RKO (cell line): ENCODE results near the gene UQCC2.

Experiments
- DNase-seq: peaks from one replicate; pipeline ENCODE4 v3.0.0-alpha.2; 2016; ENCODE audit warnings: low spot score

The UQCC2 gene

DNA sequence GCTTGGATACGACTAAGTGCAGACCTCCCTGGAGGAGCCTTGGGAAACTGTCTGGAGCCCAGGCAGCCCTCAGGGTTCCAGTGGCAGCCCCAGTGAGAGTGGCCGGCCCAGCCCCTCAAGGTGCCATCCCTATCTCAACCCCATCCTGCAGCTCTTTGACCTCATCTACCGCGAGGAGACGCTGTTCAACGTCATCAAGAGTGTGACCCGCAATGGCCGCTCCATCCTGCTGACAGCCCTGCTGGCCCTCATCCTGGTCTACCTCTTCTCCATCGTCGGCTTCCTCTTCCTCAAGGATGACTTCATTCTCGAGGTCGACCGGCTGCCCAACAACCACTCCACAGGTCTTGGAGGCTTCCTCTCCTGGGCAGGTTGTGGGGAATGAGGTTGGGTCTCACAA, 20.7 kb downstream of the UQCC2 start:
- DNase-seq: no peak

DNA sequence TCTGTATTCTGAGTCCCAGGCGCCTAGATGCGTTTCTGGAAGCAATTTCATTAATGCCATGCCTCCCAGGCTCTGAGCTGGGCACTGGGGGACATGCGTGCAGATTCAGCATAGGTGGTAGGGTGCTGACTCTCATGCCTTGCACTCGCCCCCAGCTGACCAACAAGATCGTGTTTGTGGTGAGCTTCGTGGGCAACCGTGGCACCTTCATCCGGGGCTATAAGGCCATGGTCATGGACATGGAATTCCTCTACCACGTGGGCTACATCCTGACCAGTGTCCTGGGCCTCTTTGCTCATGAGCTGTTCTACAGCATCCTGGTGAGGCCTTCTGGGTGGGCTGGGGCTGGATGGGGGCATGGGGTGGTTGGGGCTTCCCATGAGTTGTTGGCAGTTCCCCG, 21.6 kb downstream of the UQCC2 start:
- DNase-seq: no peak

DNA sequence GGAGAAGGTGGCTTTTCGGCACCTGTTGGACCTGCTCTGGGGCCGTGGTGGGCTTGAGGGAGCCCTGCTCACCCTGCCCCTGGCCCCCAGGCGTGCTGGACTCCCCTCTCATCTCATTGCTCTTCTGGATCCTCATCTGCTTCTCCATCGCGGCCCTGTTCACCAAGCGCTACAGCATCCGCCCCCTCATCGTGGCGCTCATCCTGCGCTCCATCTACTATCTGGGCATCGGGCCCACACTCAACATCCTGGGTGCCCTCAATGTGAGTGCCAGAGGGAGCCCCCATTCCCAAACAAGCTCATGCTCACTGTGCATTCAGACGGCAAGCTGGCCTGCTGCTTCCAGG, 22.4 kb downstream of the UQCC2 start:
- no peak for DNase-seq

DNA sequence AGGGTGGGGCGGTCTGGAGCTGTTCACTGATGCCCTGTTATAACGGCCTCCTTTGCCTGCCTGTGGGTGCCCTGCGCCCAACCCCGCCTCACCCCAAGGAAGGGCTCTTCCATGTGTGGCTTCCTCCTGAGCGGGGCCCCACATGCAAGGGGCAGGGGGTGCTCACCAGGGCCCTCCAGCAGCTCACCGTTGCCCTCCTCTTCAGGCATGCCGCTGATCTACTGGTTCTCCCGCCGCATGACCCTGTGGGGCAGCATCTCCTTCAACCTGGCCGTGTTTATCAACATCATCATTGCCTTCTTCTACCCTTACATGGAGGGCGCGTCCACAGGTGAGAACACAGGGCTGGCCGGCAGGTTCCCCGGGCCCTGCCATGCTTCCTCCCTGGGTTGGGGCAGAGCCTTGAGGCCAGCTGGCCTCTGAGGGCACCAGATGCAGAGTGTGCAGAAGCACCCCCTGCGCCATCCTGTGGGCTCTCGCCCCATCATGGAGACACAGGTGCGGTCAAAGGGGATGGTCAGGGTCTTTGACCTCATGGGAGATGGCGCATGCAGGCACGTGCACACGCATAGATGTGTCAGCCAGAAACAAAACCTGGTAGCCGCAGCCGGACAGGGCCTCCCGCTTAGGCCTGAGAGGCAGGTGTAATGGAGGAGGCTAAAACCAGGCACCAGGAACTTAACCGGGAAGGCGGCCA, 22.9 kb downstream of the UQCC2 start:
- no peak for DNase-seq

DNA sequence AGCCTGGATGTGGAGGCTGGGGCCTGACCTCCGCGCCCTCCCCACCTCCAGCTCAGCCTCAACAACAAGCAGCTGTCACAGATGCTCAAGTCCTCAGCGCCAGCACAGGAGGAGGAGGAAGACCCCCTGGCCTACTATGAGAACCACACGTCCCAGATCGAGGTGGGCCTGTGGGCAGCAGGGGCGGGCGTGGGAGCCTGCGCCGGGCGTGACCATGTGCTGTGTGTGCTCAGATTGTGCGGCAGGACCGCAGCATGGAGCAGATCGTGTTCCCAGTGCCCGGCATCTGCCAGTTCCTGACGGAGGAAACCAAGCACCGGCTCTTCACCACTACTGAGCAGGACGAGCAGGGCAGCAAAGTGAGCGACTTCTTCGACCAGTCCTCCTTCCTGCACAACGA, 23.5 kb downstream of the UQCC2 start:
- no peak for DNase-seq

DNA sequence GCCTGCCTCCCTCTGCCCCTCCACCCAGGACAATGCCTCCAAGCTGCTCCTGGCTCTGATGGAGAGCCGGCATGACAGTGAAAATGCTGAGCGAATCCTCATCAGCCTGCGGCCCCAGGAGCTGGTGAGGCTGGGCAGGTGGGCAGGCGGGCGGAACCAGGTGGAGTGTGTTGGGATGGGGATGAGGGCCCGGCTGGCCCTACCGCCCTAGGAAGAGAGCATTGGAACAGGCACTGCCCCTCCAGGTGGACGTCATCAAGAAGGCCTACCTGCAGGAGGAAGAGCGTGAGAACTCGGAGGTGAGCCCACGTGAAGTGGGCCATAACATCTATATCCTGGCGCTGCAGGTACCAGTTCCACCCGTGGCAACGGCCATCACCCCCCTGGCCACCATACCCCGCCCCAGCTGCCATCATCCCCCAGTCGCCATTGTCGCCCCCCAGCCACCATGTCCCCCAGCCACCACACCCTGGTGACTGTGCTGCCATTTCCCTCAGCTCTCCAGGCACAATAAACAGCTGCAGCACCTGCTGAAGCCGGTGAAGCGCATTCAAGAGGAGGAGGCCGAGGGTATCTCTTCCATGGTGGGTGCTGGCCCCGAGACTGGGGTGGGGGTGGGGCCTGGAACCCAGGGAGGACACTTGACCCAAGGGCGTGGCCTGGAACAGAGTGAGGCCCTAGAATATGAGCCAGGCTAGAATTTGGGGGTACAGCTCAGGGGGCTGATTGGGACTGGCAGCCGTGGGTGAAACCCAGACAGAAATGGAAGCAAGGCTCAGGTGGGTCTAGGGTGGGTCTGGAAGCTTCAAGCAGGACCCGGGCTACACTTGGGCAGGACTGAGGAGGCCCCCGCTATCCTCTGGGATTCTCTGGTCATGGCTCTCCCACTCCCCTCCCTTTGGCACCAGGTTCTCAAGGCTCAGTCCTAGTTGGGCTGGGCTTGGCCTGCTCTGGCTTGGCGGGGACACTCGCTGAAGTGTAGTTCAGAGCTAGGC, 24.2 kb downstream of the UQCC2 start:
- no peak for DNase-seq

DNA sequence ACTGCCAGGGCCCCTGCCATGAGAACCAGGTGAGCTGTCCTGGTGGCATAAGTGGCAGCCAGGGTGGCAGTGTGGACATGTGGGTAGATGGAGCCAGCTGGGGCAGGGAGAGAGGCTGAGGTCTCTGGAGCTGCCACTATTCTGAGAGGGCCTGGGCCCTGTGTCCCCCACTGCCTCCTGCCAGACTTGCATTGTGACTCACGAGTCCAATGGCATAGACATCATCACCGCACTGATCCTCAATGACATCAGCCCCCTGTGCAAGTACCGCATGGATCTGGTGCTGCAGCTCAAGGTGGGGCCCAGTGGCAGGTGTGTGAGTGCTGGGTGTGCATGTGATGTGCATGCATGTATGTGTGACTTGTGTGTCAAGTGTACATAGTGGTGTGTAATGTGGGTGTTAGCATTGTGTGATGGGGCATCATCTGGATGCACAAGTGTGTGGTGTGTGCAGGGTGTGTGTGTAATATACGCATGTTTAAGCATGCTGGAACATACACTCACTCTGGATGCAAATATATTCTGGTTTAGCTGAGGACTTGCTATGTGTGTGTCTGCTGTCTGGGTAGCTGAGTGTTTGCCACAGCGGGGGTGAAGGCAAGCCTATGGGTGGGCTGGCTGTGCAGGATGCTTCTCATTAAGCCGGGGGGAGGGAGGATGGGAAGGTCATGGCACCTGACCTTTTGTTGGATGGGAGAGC, 25.1 kb downstream of the UQCC2 start:
- DNase-seq: no peak

DNA sequence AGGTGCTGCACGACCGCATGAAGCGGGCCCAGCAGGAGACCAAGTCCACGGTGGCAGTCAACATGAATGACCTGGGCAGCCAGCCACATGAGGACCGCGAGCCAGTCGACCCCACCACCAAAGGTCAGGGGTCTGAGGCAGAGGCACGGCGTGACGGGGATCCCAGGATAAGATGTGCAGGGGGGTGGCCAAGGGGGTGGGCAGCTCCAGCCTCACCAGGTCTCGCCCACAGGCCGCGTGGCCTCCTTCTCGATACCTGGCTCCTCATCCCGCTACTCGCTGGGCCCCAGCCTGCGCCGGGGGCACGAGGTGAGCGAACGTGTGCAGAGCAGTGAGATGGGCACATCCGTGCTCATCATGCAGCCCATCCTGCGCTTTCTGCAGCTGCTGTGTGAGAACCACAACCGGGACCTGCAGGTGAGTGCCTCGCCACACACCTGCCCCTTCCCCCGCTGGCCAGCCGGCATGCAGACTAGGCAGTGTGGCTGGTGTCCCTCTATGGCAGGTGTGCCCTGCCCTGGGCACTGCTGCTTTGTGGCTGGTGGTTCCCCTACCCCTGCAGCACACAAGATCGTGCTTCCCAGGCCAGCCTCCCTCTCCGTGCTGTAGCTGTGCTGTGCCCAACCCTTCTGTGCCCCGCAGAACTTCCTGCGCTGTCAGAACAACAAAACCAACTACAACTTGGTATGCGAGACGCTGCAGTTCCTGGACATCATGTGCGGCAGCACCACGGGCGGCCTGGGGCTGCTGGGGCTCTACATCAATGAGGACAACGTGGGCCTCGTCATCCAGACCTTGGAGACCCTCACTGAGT, 25.9 kb downstream of the UQCC2 start:
- DNase-seq: no peak

DNA sequence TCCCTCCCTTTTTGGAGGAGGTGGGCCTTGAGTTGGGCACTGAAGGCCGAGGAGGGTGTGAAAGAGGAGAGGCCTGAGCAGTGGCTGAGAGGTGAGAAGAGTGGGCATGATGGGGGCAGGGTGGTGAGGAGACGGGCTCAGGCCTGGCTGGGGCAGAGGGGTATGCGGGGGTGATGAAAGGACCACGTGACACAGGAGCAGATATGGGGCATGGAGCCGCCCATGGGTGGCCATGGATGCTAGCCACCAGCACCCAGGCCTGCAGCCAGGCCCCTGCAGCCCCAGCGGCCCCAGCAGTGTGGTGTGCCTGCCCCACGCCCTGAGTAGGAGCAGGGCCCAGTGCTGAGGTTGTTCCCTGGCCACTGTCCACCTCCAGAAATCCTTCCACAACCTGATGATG, 26.5 kb downstream of the UQCC2 start:
- no peak for DNase-seq

DNA sequence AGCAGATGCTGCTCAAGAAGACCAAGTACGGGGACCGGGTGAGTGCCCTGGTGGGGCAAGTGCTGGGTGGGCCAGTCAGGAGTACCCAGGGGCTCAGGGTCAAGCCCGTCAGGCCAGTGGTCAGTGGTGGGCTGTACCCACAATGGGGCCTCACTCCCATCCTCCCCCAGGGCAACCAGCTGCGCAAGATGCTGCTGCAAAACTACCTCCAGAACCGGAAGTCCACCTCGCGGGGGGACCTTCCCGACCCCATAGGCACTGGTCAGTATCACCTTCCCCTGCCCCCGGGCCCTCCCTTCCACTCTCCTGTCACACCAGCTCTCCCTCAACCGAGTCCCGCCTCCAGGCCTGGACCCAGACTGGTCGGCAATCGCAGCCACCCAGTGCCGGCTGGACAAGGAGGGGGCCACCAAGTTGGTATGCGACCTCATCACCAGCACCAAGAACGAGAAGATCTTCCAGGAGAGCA, 27.0 kb downstream of the UQCC2 start:
- DNase-seq: no peak

DNA sequence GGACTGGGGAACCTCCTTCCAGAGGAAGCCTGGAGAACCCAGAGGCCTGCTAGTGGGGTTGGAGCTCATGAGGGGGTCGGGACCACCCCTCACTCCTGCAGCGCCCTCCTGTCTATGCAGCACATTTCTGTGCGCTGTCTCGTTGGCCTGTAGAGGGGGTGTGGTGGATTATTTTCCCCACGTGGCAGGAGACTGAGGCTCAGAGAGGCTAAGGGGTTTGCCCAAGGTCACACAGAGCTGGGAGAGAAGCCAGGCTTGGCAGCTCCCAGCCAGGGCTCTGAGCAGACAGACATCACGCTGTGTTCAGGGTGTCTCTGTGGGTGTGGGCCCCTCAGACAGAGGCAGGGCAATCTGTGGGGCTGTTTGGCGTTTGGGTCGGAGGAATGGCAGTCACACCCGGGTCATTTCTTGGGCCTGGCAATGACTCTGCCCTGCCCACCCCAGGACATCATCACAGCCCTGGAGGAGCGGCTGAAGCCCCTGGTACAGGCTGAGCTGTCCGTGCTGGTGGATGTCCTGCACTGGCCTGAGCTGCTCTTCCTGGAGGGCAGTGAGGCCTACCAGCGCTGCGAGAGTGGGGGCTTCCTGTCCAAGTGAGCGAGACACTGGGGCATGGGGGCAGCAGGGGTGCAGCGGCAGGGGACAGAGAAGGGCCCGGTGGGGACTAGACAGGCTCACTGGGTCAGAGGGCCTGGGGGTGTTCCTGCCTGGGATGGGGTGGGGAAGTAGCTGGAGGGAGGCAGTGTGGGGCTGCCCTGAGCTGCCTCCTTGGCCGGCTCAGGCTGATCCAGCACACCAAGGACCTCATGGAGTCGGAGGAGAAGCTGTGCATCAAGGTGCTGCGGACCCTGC, 27.7 kb downstream of the UQCC2 start:
- no peak for DNase-seq

DNA sequence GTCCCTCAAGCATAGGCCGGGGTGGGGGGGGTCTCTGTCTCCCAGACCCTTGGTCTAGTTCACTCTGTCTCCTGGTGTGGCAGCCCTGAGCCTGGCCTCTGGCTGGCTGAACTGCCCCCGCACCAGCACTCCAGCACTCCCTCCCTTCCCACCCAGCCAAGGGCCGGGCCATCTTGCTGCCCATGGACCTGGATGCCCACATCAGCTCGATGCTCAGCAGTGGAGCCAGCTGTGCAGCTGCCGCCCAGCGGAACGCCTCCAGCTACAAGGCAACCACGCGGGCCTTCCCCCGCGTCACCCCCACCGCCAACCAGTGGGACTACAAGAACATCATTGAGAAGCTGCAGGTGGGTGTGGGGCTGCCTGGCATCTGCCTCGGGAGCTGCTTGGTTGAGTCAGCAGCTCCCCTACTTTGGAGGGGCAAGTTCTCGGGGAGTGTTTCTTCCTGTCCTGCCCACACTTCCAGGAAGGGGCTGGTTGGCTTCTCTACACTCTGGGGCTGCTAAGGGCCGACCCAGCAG, 28.4 kb downstream of the UQCC2 start:
- DNase-seq: no peak

DNA sequence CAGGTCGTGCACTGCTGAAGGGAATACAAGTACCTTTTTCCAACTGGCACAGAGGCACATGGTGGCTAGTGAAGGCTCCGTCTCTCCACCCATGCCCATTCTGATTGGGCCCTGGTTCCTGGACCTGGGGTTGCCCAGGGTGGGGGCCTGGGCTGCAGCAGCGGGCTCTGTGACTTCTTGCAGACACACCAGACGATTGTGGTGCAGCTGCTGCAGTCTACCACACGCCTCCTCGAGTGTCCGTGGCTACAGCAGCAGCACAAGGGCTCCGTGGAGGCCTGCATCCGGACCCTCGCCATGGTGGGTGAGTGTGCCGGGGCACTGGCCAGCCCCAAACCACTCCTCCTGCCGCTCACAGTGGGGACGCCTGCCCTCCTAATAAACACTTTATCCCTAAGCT, 29.2 kb downstream of the UQCC2 start:
- DNase-seq: no peak

DNA sequence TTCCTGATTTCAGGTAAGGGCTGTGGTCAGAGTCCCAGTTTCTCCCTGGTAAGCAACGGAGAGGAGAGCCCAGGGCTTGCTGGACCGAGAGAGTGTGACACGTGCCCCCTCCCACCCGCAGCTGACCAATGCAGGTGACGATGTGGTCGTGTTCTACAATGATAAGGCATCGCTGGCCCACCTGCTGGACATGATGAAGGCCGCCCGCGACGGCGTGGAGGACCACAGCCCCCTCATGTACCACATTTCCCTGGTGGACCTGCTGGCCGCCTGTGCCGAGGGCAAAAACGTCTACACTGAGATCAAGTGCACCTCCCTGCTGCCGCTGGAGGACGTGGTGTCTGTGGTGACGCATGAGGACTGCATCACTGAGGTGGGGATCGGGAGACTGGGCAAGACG, 31.7 kb downstream of the UQCC2 start:
- DNase-seq: no peak

DNA sequence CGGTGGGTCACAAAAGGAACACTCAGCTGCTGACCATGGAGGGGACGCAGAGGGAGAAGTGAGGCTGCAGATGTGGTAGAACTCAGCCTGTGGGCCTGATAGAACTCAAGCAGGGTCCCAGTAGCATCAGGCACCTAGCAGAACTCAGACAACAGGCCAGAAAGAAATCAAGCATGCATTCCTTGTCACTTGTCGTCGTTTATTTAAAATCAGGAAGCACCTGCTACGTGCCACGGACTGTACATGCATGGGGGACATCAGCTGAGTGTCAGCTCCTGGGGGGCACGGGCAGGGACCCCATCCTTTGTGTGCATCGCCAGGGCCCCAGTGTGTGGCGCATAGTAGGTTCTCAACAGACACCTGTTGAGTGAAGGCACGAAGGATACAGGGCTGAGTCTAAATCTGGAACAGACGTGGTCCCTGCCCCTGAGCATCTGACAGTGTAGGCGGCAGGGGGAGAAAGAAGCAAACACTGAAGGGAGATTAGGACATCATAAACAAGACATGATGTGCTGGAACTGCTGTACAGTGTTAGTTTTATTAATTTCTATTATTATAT, 32.5 kb downstream of the UQCC2 start:
- no peak for DNase-seq

DNA sequence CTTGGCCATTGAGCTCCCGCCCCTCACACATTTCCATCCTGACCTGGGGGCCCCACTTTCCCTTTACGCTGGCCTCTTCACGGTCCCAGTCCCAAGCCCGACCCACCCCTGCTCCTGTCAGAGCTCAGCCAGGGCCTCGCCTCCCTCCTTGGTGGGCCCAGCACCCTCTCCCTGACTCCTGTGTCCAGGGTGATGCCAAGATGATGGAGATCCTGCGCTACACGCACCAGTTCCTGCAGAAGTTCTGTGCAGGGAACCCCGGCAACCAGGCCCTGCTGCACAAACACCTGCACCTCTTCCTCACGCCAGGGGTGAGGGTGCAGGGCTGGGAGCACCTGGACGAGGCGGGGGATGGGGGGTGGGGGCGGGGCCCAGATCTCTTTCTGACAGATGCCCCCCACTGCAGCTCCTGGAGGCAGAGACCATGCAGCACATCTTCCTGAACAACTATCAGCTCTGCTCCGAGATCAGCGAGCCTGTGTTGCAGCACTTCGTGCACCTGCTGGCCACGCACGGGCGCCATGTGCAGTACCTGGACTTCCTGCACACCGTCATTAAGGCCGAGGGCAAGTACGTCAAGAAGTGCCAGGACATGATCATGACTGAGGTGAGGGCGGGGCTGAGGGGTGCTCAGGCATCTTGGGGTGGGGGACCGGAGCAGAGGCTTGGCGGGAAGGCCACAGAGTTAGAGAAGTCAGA, 33.1 kb downstream of the UQCC2 start:
- DNase-seq: no peak

DNA sequence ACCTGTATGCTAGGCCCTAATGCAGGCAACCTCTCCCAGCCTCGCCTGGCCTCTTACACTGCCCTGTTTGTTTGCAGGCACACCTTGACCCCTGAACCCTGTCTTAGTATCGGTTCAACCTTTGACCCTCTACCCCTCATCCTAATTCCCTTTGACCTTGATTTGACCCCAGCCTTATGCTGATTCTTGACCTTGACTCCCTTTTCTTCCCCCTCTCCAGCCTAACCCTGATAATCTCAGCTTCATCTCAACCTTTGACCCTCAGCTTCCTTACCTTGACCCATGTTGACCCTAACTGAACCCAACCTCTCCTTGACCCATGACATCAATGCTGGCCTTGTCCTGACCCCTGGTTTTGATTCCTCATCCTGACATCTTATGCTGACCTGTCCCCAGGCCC, 33.8 kb downstream of the UQCC2 start:
- no peak for DNase-seq

DNA sequence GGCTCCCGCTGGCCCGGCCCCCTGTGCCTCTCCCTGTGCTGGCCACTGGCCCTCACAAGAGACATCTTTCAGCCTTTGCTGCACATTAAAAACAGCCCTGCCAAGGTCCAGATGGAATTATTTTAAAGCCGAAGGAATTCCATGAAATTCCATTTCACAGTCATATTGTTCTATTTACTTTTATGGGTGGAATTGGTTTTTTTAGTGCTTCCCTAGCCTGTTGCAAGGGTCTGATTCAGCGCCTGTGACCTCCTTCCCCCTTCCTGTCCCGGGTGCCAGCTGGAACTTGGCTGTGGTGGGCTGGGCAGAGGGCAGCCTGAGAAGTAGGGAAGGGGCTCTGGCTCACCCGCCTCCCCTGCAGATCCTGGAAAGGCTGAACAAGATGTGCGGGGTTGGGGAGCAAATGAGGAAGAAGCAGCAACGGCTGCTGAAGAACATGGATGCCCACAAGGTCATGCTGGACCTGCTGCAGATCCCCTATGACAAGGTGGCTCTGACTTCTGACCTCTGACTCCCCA, 34.3 kb downstream of the UQCC2 start:
- no peak for DNase-seq

DNA sequence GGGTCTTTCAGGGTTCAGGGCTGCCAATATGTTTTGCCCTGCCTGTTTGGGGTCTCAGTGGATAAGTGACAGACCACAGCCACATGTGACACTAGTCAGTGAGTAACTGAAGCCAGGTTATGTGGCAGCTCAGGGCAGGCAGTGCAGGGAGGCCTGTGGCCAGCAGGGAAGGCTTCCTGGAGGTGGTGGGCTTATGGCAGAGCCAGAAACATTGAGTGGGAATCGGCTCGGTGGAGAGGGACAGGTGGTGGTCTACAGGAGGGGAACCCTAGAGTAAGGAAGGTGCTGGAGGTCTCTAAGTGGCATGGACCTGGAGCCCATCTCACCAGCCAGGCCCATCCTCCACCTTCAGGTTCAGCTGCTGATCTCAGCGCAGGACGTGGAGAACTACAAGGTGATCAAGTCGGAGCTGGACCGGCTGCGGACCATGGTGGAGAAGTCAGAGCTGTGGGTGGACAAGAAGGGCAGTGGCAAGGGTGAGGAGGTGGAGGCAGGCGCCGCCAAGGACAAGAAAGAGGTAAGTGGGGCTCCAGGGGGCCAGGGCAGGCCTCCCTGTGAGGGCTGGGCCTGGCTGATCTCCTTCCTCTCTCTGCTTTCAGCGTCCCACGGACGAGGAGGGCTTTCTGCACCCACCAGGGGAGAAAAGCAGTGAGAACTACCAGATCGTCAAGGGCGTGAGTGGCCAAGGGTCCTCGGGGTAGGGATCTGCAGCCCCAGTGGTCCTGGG, 34.9 kb downstream of the UQCC2 start:
- no peak for DNase-seq
